Measurements from ENCODE around the gene TERB1. TPM values are rescaled to one million over a fixed set of nuclear protein-coding genes. Genes with fewer than 3 reads are reported as not detected.

The TERB1 gene
- total RNA-seq, 1 experiment from 2014 or later, result not detected

GRCh38 chr16:66842765-66843164, 41.4 kb upstream of the TERB1 start:
- H3K27me3 ChIP-seq (ENCODE audit: control insufficient read depth, insufficient read depth, low read length), result peaks cover 51% of the 10 kb centered on the region
- H3K4me3 ChIP-seq (ENCODE audit: insufficient read depth, low read depth, low read length), result no peak overlapping the region
- no peaks in the 10 kb centered on the region for H3K36me3 ChIP-seq (replicated peaks; ENCODE audit: control insufficient read depth, insufficient read depth, low read length)
- DNase-seq, result no peak

DNA sequence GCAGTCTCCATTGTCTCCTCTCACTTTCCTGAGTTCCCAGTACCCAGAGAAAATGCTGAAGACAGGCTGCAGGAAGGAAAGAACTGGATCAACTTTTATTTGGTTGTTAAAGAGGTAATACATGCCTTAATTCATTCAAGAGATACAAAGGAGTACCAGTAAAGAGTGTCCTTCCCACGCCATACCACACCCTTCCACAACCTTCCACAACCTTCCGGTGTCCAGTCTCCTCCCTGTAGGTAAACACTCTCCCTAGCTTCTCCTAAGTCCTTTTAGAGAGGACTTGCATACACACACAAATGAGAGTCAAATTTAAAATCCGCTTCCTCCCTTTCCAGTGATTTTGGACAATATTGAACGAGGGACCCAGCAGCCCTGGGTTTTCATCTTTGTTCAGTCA, 40.0 kb upstream of the TERB1 start:
- H3K36me3 ChIP-seq (replicated peaks; ENCODE audit: control insufficient read depth, insufficient read depth, low read length), result no peaks in the 10 kb centered on the region
- H3K4me3 ChIP-seq (ENCODE audit: insufficient read depth, low read depth, low read length), result no peak overlapping the region
- no peak for DNase-seq
- H3K27me3 ChIP-seq (ENCODE audit: control insufficient read depth, insufficient read depth, low read length), result peaks cover 41% of the 10 kb centered on the region

DNA sequence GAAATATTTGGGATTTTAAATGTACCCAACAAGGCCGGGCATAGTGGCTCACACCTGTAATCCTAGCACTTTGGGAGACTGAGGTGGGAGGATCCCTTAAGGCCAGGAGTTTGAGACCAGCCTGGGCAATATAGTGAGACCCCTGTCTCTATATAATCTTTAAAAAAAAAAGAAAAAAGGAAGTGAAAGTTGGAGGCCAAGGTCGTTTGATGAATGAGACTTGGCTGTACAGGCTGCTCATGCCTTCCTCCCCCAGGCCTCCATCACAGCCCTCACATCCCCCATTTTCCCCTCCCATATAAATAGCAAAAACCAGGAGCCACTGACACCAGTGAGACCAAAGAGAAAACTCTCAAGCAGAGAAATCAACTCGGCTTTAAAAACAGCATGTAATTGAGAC, 39.5 kb upstream of the TERB1 start:
- H3K27me3 ChIP-seq (ENCODE audit: control insufficient read depth, insufficient read depth, low read length), result peaks cover 36% of the 10 kb centered on the region

DNA sequence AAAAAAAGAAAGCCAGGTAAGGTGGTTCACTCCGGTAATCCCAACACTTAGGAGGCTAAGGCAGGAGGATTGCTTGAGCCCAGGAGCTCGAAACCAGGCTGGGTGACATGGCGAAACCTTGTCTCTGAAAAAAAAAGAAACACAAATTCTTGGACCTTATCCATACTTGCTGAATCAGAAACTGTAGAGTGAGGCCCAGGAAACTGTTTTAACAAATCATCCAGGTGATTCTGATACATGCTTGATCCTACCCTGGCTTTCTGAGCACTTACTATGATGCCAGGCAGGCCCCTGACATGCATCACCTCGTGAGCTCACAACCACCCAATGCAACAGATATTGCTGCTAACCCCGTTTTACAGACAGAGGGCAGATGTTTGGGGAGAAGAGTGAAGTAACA, 33.4 kb upstream of the TERB1 start:
- peaks cover 2% of the 10 kb centered on the region; the same call in 1 of the 2 replicates for H3K27me3 ChIP-seq (ENCODE audit: control insufficient read depth, insufficient read depth, low read length)
- no peak overlapping the region for H3K4me3 ChIP-seq (ENCODE audit: insufficient read depth, low read depth, low read length)

More for the DNA sequence above, 39.5 kb upstream of the TERB1 start:
- H3K4me3 ChIP-seq (ENCODE audit: insufficient read depth, low read depth, low read length), result no peak overlapping the region
- DNase-seq, result no peak
- H3K36me3 ChIP-seq (replicated peaks; ENCODE audit: control insufficient read depth, insufficient read depth, low read length), result no peaks in the 10 kb centered on the region

GRCh38 chr16:66832661-66833305, 31.4 kb upstream of the TERB1 start:
- no peaks in the 10 kb centered on the region; the same call in 1 of the 2 replicates for H3K36me3 ChIP-seq (replicated peaks; ENCODE audit: control insufficient read depth, insufficient read depth, low read length)
- no peak overlapping the region for H3K4me3 ChIP-seq (ENCODE audit: insufficient read depth, low read depth, low read length)
- DNase-seq, result no peak
- peaks cover 2% of the 10 kb centered on the region; the same call in 1 of the 2 replicates for H3K27me3 ChIP-seq (ENCODE audit: control insufficient read depth, insufficient read depth, low read length)

More for the DNA sequence above, 33.4 kb upstream of the TERB1 start:
- H3K36me3 ChIP-seq (replicated peaks; ENCODE audit: control insufficient read depth, insufficient read depth, low read length), result no peaks in the 10 kb centered on the region
- DNase-seq, result no peak

- Histone ChIP-seq H3K27me3 (ENCODE audit: control insufficient read depth, insufficient read depth, low read length) (peaks cover 2% of the 10 kb centered on the region; the same call in 1 of the 2 replicates), H3K36me3 (replicated peaks; ENCODE audit: control insufficient read depth, insufficient read depth, low read length) (no peaks in the 10 kb centered on the region; the same call in 1 of the 2 replicates), H3K4me3 (ENCODE audit: insufficient read depth, low read depth, low read length) (no peak overlapping the region)
- no peak for DNase-seq
These were observed 30.8 kb upstream of the TERB1 start for GRCh38 chr16:66832190-66832589.

- Histone ChIP-seq H3K4me3 (ENCODE audit: insufficient read depth, low read depth, low read length) (peak within 1 kb of the TSS; percentile 85), H3K36me3 (replicated peaks; ENCODE audit: control insufficient read depth, insufficient read depth, low read length) (no peaks in the 10 kb centered on the region; the same call in 1 of the 2 replicates), H3K27me3 (ENCODE audit: control insufficient read depth, insufficient read depth, low read length) (peaks cover 2% of the 10 kb centered on the region; the same call in 1 of the 2 replicates)
- DNase-seq, result peak; percentile 98
These were observed 29.3 kb upstream of the TERB1 start, which contains the start of gene NAE1 for GRCh38 chr16:66830422-66831404. Gene NAE1 (minus strand): TSS chr16:66830976. CDS start chr16:66830899, 77 bp downstream.

GRCh38 chr16:66824006-66824405, 22.6 kb upstream of the TERB1 start:
- Histone ChIP-seq H3K27me3 (ENCODE audit: control insufficient read depth, insufficient read depth, low read length) (no peaks in the 10 kb centered on the region), H3K36me3 (replicated peaks; ENCODE audit: control insufficient read depth, insufficient read depth, low read length) (peaks cover 17% of the 10 kb centered on the region), H3K4me3 (ENCODE audit: insufficient read depth, low read depth, low read length) (no peak overlapping the region)
- no peak for DNase-seq

GRCh38 chr16:66814734-66815133, 13.3 kb upstream of the TERB1 start:
- no peak for DNase-seq
- no peaks in the 10 kb centered on the region for H3K27me3 ChIP-seq (ENCODE audit: control insufficient read depth, insufficient read depth, low read length)
- H3K4me3 ChIP-seq (ENCODE audit: insufficient read depth, low read depth, low read length), result no peak overlapping the region
- peaks cover 27% of the 10 kb centered on the region for H3K36me3 ChIP-seq (replicated peaks; ENCODE audit: control insufficient read depth, insufficient read depth, low read length)

- peaks cover 24% of the 10 kb centered on the region for H3K36me3 ChIP-seq (replicated peaks; ENCODE audit: control insufficient read depth, insufficient read depth, low read length)
- no peaks in the 10 kb centered on the region for H3K27me3 ChIP-seq (ENCODE audit: control insufficient read depth, insufficient read depth, low read length)
- H3K4me3 ChIP-seq (ENCODE audit: insufficient read depth, low read depth, low read length), result no peak overlapping the region
- DNase-seq, result no peak
These were observed 9.7 kb upstream of the TERB1 start for GRCh38 chr16:66811043-66811442.

DNA sequence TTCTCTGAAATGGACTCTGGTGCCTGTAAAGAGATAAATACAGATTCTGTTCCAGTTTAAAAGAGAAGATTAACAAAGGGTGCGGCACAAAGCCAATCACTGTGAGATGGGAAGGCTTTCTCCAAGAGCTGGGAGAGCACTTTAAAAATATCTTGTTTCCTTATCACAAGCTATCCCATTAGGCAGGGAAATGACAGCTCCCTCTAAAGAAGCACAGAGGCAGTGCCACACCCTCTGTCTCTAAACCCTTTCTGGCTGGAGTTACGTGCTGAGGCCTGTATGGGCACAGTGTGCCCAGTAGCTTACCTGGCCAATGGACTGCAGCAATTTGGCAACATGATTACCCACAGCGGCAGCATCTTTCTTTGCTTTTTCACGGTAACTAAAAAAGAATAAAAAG, 9.0 kb upstream of the TERB1 start:
- no peak overlapping the region for H3K4me3 ChIP-seq (ENCODE audit: insufficient read depth, low read depth, low read length)
- H3K36me3 ChIP-seq (replicated peaks; ENCODE audit: control insufficient read depth, insufficient read depth, low read length), result peaks cover 24% of the 10 kb centered on the region
- DNase-seq, result no peak
- no peaks in the 10 kb centered on the region for H3K27me3 ChIP-seq (ENCODE audit: control insufficient read depth, insufficient read depth, low read length)

DNA sequence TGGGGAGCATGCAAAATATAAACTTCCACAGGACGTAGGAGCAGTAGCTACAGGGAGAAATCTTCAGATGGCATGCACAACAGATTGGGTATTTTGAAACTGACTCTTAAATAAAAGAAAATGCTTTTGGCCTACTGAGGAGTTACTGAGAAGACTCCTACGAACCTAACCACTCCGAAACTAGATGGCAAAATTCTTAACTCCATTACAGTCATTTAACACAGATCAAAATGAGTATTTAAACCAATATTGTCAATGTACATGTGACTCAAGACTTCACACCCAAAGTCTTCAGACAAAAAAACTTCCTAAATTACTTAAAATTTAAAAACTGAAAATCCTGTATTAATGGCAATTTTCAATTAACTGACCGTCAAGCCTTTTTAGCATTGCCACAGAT, 8.4 kb upstream of the TERB1 start:
- Histone ChIP-seq H3K36me3 (replicated peaks; ENCODE audit: control insufficient read depth, insufficient read depth, low read length) (peaks cover 28% of the 10 kb centered on the region), H3K4me3 (ENCODE audit: insufficient read depth, low read depth, low read length) (no peak overlapping the region), H3K27me3 (ENCODE audit: control insufficient read depth, insufficient read depth, low read length) (no peaks in the 10 kb centered on the region)
- DNase-seq, result no peak

DNA sequence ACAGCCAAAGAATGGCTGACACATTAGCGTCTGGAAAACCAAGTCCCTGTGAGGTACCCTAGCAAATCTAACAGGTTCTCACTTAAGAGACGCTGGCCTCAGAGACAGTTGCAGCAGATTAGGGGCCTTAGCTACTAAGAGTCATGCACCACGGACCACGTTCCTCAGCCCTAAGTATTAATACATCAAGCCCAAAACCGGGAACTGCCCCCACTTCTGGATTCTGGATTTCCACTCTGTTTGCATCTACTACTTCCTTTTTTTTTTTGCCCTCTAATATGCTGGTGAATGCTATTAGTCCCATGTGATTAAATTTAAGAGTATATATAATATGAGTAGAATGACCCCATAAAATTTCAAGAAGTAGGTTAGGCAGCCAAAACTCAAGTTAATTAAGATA, 775 bp upstream of the TERB1 start:
- H3K36me3 ChIP-seq (replicated peaks; ENCODE audit: control insufficient read depth, insufficient read depth, low read length), result peaks cover 15% of the 10 kb centered on the region
- no peak for DNase-seq
- no peak overlapping the region for H3K4me3 ChIP-seq (ENCODE audit: insufficient read depth, low read depth, low read length)
- no peaks in the 10 kb centered on the region for H3K27me3 ChIP-seq (ENCODE audit: control insufficient read depth, insufficient read depth, low read length)

DNA sequence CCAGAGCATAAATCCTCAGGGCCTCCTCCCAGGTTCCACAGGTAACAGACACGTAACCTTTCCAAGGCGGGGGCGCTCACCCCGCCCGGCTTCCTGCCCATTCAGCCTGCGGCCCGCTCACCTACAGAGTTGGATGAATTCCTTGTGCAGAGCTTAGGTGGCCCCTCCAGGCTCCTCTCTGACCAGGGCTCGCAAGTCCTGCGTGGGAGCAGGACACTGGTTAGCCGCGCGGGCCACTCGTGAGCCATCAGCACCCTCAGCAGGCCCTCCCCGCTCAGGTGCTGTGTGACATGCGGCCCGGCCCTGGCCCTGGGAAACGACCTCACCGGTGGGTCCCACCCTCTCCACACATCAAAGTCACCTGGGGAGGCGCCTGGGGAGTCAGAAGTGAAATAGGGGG, 528 bp downstream of the TERB1 start:
- Histone ChIP-seq H3K36me3 (replicated peaks; ENCODE audit: control insufficient read depth, insufficient read depth, low read length) (peaks cover 12% of the 10 kb centered on the region), H3K27me3 (ENCODE audit: control insufficient read depth, insufficient read depth, low read length) (no peaks in the 10 kb centered on the region), H3K4me3 (ENCODE audit: insufficient read depth, low read depth, low read length) (no peak overlapping the region)
- DNase-seq, result peak; percentile 46

DNA sequence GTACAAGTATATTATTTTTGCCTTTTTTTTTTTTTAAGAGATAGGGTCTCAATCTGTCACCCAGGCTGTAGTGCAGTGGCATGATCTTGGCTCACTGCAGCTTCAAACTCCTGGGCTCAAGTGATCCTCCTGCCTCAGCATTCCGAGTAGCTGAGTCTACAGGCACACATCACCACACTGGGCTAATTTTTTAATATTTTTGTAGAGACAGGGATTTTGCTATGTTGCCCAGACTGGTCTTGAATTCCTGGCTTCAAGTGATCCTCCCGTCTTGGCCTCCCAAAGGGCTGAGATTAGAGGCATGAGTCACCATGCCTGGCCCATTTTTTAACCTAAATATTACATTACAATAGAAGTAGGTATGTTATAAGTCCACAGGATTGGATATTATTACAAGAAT, 3.2 kb downstream of the TERB1 start:
- H3K4me3 ChIP-seq (ENCODE audit: insufficient read depth, low read depth, low read length), result no peak overlapping the region

More for the DNA sequence above, 3.2 kb downstream of the TERB1 start:
- Histone ChIP-seq H3K36me3 (replicated peaks; ENCODE audit: control insufficient read depth, insufficient read depth, low read length) (no peaks in the 10 kb centered on the region), H3K27me3 (ENCODE audit: control insufficient read depth, insufficient read depth, low read length) (no peaks in the 10 kb centered on the region)
- no peak for DNase-seq

Measured in H7 (cell line).